OCI-LY1 (cell line): ENCODE measurements around the gene GLDN.

Experiments used
- H2AFZ ChIP-seq: fragments of 200-600 bp; sonication (generic), shearing (Covaris generic); 2 replicates; pipeline ENCODE4 v1.6.0; 2014; ENCODE audit warnings: antibody characterized with exemption, mild to moderate bottlenecking, low read length
- H3F3A ChIP-seq: fragments of 200-600 bp; sonication (generic), shearing (Covaris generic); 2 replicates; pipeline ENCODE4 v1.6.0; 2014; ENCODE audit warnings: mild to moderate bottlenecking, antibody characterized with exemption, low read length, moderate library complexity; ENCODE audit not compliant: insufficient read depth
- H3K27ac ChIP-seq: fragments of 200-600 bp; sonication (generic); 2 replicates; pipeline ENCODE4 v1.5.1; 2014; ENCODE audit warnings: low read length, mixed run types, mild to moderate bottlenecking, low read depth; ENCODE audit not compliant: poor library complexity, severe bottlenecking
- H3K27me3 ChIP-seq: fragments of 200-600 bp; sonication (generic); 2 replicates; pipeline ENCODE4 v1.6.0; 2014; ENCODE audit warnings: antibody characterized with exemption, mild to moderate bottlenecking, low read length, moderate library complexity; ENCODE audit not compliant: insufficient read depth
- H3K36me3 ChIP-seq: fragments of 200-600 bp; sonication (generic); 2 replicates; pipeline ENCODE4 v1.6.1; 2014; ENCODE audit warnings: mild to moderate bottlenecking, antibody characterized with exemption, low read length, moderate library complexity, mixed read lengths; ENCODE audit not compliant: insufficient read depth
- H3K4me1 ChIP-seq: fragments of 200-600 bp; sonication (generic); 2 replicates; pipeline ENCODE4 v1.5.1; 2014; ENCODE audit warnings: mild to moderate bottlenecking, low read length, moderate library complexity; ENCODE audit not compliant: insufficient read depth, severe bottlenecking
- H3K4me2 ChIP-seq: fragments of 200-600 bp; sonication (generic), shearing (Covaris generic); 2 replicates; pipeline ENCODE4 v1.6.1; 2014; ENCODE audit warnings: low read length
- H3K4me3 ChIP-seq: fragments of 200-600 bp; sonication (generic); 2 replicates; pipeline ENCODE4 v1.5.1; 2014; ENCODE audit warnings: low read length, low read depth, mild to moderate bottlenecking, mixed read lengths; ENCODE audit not compliant: poor library complexity, severe bottlenecking
- H3K79me2 ChIP-seq: fragments of 200-600 bp; shearing (Covaris generic); 2 replicates; pipeline ENCODE4 v1.6.1; 2016; ENCODE audit warnings: mixed run types, low read length, mixed read lengths; ENCODE audit not compliant: insufficient read depth
- H3K9ac ChIP-seq: fragments of 200-600 bp; sonication (generic), shearing (Covaris generic); 2 replicates; pipeline ENCODE4 v1.6.1; 2014; ENCODE audit warnings: mild to moderate bottlenecking, low read length, mixed read lengths
- H3K9me2 ChIP-seq: fragments of 200-600 bp; sonication (generic), shearing (Covaris generic); 2 replicates; pipeline ENCODE4 v1.6.1; 2014; ENCODE audit warnings: low read depth, mild to moderate bottlenecking, low read length, mixed read lengths
- H3K9me3 ChIP-seq: fragments of 200-600 bp; shearing (Covaris generic); 2 replicates; pipeline ENCODE4 v1.6.1; 2014; ENCODE audit warnings: low read length, mixed read lengths
- H4K20me1 ChIP-seq: fragments of 200-600 bp; sonication (generic), shearing (Covaris generic); 2 replicates; pipeline ENCODE4 v1.6.0; 2016; ENCODE audit warnings: mild to moderate bottlenecking, low read length; ENCODE audit not compliant: insufficient read depth
- EZH2 ChIP-seq: fragments of 200-600 bp; sonication (generic), shearing (Covaris generic); IDR thresholded peaks from 2 replicates; pipeline ENCODE4 v1.8.0; 2017; ENCODE audit warnings: borderline replicate concordance, mixed run types, mild to moderate bottlenecking, antibody characterized with exemption, low read length, moderate library complexity, mixed read lengths
- TF ChIP-seq, protein P1 (sequence below): fragments of 200-600 bp; sonication (generic), shearing (Covaris generic); IDR thresholded peaks from 2 replicates; pipeline ENCODE4 v1.5.1; 2017; ENCODE audit warnings: mild to moderate bottlenecking, antibody characterized with exemption, low read length, moderate library complexity, mixed read lengths

GLDN gene

DNA sequence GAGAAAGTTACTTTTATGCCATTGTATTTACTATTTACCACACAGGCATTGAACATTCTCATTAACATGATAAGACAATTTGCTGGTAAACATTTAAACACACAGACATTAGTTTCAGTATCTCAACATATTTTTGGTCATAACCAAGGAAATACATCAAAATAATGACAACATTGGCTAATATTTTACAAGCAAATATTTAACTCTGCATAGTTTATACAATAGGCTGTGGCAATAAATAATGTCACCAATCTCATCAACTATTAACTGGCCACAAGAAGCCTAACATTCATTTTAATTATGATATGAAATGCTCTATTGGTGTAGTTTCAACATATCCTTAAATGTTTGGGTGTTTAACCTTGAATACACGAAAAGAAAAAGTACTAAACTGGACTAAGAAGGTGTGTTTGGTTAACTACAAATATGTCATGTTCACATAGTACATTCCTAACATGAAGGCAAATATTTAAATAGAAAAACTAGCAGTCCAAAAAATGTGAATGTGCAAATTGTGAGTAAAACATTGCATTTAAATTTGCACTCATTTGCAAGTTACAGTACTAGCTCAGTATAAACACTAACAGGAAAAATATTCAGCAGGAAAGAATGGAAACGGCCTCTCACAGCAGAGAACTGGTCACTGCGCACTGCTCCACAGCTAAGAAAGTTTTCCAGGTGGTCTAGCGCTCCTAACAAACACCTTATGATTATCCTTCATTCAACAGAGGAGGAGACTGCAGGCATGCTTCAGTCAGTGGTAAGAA, 106.6 kb downstream of the GLDN start:
- Histone ChIP-seq H2AFZ (no peak overlapping the region), H3F3A (no peaks in the 10 kb centered on the region), H3K9me2 (no peaks in the 10 kb centered on the region), H3K4me1 (no peaks in the 10 kb centered on the region), H3K4me3 (no peak overlapping the region), H3K27ac (no peak overlapping the region), H3K27me3 (no peaks in the 10 kb centered on the region), H3K79me2 (no peaks in the 10 kb centered on the region), H3K9ac (no peak overlapping the region), H4K20me1 (no peaks in the 10 kb centered on the region), H3K4me2 (no peak overlapping the region), H3K36me3 (no peaks in the 10 kb centered on the region), H3K9me3 (no peaks in the 10 kb centered on the region)
- no peak for TF ChIP-seq EZH2
- TF ChIP-seq, protein P1, sequence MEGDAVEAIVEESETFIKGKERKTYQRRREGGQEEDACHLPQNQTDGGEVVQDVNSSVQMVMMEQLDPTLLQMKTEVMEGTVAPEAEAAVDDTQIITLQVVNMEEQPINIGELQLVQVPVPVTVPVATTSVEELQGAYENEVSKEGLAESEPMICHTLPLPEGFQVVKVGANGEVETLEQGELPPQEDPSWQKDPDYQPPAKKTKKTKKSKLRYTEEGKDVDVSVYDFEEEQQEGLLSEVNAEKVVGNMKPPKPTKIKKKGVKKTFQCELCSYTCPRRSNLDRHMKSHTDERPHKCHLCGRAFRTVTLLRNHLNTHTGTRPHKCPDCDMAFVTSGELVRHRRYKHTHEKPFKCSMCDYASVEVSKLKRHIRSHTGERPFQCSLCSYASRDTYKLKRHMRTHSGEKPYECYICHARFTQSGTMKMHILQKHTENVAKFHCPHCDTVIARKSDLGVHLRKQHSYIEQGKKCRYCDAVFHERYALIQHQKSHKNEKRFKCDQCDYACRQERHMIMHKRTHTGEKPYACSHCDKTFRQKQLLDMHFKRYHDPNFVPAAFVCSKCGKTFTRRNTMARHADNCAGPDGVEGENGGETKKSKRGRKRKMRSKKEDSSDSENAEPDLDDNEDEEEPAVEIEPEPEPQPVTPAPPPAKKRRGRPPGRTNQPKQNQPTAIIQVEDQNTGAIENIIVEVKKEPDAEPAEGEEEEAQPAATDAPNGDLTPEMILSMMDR = no peak

- Histone ChIP-seq H3K4me3 (no peak overlapping the region), H2AFZ (no peak overlapping the region), H3K36me3 (no peaks in the 10 kb centered on the region), H3K9me2 (no peaks in the 10 kb centered on the region), H4K20me1 (no peaks in the 10 kb centered on the region), H3K27me3 (no peaks in the 10 kb centered on the region), H3K4me2 (no peak overlapping the region), H3K79me2 (no peaks in the 10 kb centered on the region), H3K9me3 (no peaks in the 10 kb centered on the region), H3K27ac (no peak overlapping the region), H3K4me1 (no peaks in the 10 kb centered on the region), H3K9ac (no peak overlapping the region), H3F3A (no peaks in the 10 kb centered on the region)
- no peak for TF ChIP-seq EZH2
- TF ChIP-seq, protein P1 = no peak
Observed at GRCh38 chr15:51448622-51449399, 107.4 kb downstream of the GLDN start.

DNA sequence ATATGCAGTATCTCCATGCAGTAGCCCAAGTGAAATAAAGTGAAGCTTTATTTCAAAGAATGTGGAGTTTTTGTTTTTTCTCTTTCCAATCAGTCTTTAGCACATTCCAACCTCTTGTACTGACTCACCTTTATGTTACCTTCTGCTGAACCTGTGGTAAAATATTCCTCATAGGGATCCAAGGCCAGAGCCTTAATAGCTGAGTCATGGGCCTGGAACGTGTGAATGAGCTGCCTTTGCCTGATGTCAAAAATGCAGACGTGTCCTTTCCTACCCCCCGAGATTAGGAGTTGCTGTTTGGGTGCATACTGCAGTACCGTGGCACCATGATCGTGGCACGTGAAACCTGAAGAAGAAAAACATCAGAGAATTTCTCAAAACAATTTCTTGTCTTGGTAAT, 108.5 kb downstream of the GLDN start:
- Histone ChIP-seq H2AFZ (no peak overlapping the region), H3K9me2 (no peaks in the 10 kb centered on the region), H3K4me2 (no peak overlapping the region)

More for the DNA sequence above, 108.5 kb downstream of the GLDN start:
- no peaks in the 10 kb centered on the region for H3F3A ChIP-seq
- no peaks in the 10 kb centered on the region for H3K9me3 ChIP-seq
- no peak overlapping the region for H3K9ac ChIP-seq
- no peaks in the 10 kb centered on the region for H4K20me1 ChIP-seq
- no peaks in the 10 kb centered on the region for H3K4me1 ChIP-seq
- no peak for TF ChIP-seq EZH2
- TF ChIP-seq, protein P1 = no peak
- no peaks in the 10 kb centered on the region for H3K79me2 ChIP-seq
- H3K27me3 ChIP-seq = no peaks in the 10 kb centered on the region
- H3K4me3 ChIP-seq = no peak overlapping the region
- H3K27ac ChIP-seq = no peak overlapping the region
- no peaks in the 10 kb centered on the region for H3K36me3 ChIP-seq
